GM23338 (cell line): Measurements from ENCODE around the gene MYCN. TPM values are rescaled to one million over a fixed set of nuclear protein-coding genes. Genes with fewer than 3 reads are reported as not detected.

Source experiments
- ATAC-seq: fragments of 200-7000 bp; cut with Tn5 transposase; 3 replicates; pipeline ENCODE4 v1.9.1; 2020
- DNase-seq: peaks from one replicate; pipeline ENCODE4 v3.0.0-alpha.2; 2015; ENCODE audit warnings: low spot score
- H2AFZ ChIP-seq: fragments of 200-600 bp; sonication (generic); 2 replicates; pipeline ENCODE4 v1.8.0; 2016; ENCODE audit warnings: antibody characterized with exemption, mild to moderate bottlenecking, moderate library complexity
- H3F3A ChIP-seq: fragments of 200-600 bp; sonication (generic); replicated peaks from 2 replicates; pipeline ENCODE4 v1.8.0; 2017; ENCODE audit warnings: antibody characterized with exemption, mixed run types, low read depth
- H3K27ac ChIP-seq: fragments of 200-600 bp; sonication (generic); 2 replicates; pipeline ENCODE4 v1.6.1; 2016; ENCODE audit warnings: low read depth
- H3K27me3 ChIP-seq: fragments of 200-600 bp; sonication (generic); 2 replicates; pipeline ENCODE4 v1.8.0; 2016; ENCODE audit warnings: mild to moderate bottlenecking, mixed run types, moderate library complexity; ENCODE audit not compliant: insufficient read depth
- H3K36me3 ChIP-seq: fragments of 200-600 bp; sonication (generic); 2 replicates; pipeline ENCODE4 v1.8.0; 2016; ENCODE audit warnings: mild to moderate bottlenecking; ENCODE audit not compliant: insufficient read depth
- H3K4me1 ChIP-seq: fragments of 200-600 bp; sonication (generic); 2 replicates; pipeline ENCODE4 v1.8.0; 2016; ENCODE audit warnings: mild to moderate bottlenecking, moderate library complexity; ENCODE audit not compliant: insufficient read depth
- H3K4me2 ChIP-seq: fragments of 200-600 bp; sonication (generic); 2 replicates; pipeline ENCODE4 v1.7.1; 2017; ENCODE audit warnings: mixed run types
- H3K4me3 ChIP-seq: fragments of 200-600 bp; sonication (generic); 2 replicates; pipeline ENCODE4 v1.6.1; 2016; ENCODE audit warnings: mixed run types
- H3K79me2 ChIP-seq: fragments of 200-600 bp; sonication (generic); replicated peaks from 2 replicates; pipeline ENCODE4 v1.8.0; 2017; ENCODE audit warnings: mild to moderate bottlenecking; ENCODE audit not compliant: insufficient read depth
- H3K9me2 ChIP-seq: fragments of 200-600 bp; sonication (generic); 2 replicates; pipeline ENCODE4 v1.8.0; 2017; ENCODE audit not compliant: insufficient read depth
- H4K20me1 ChIP-seq: fragments of 200-600 bp; sonication (generic); replicated peaks from 2 replicates; pipeline ENCODE4 v1.8.0; 2017; ENCODE audit warnings: mild to moderate bottlenecking; ENCODE audit not compliant: insufficient read depth
- H3K27ac Mint-ChIP-seq: 2 replicates; pipeline ENCODE4 v1.8.0; 2020; ENCODE audit warnings: inconsistent platforms, mild to moderate bottlenecking, moderate library complexity, mixed read lengths
- H3K27me3 Mint-ChIP-seq: 3 replicates; pipeline ENCODE4 v1.8.0; 2022; ENCODE audit warnings: low read depth, mild to moderate bottlenecking, moderate library complexity, mixed read lengths, inconsistent platforms; ENCODE audit not compliant: insufficient read depth, poor library complexity
- H3K36me3 Mint-ChIP-seq: 3 replicates; pipeline ENCODE4 v1.8.0; 2021; ENCODE audit warnings: low read depth, mild to moderate bottlenecking, inconsistent platforms, moderate library complexity, mixed read lengths
- H3K4me1 Mint-ChIP-seq: 3 replicates; pipeline ENCODE4 v1.8.0; 2020; ENCODE audit warnings: mild to moderate bottlenecking, inconsistent platforms, mixed read lengths
- H3K4me3 Mint-ChIP-seq: 3 replicates; pipeline ENCODE4 v1.8.0; 2021; ENCODE audit warnings: moderate library complexity, mild to moderate bottlenecking, inconsistent platforms, mixed read lengths
- H3K9me3 Mint-ChIP-seq: 3 replicates; pipeline ENCODE4 v1.8.0; 2020; ENCODE audit warnings: moderate library complexity, mild to moderate bottlenecking, inconsistent platforms, mixed read lengths
- CREB1 ChIP-seq: fragments of 250-450 bp; sonication (Bioruptor Pico); IDR thresholded peaks from 2 replicates; pipeline ENCODE4 v1.5.0; 2020; ENCODE audit warnings: low read depth, mild to moderate bottlenecking, moderate library complexity
- EZH2 ChIP-seq: fragments of 200-600 bp; sonication (generic); IDR thresholded peaks from one replicate; pipeline ENCODE4 v1.8.0; 2017; ENCODE audit warnings: antibody characterized with exemption, mild to moderate bottlenecking, low read depth; ENCODE audit not compliant: unreplicated experiment
- EZH2phosphoT487 ChIP-seq: fragments of 200-600 bp; sonication (generic); IDR thresholded peaks from one replicate; pipeline ENCODE4 v1.8.1; 2018; ENCODE audit warnings: antibody characterized with exemption; ENCODE audit not compliant: unreplicated experiment
- JUNB ChIP-seq: IDR thresholded peaks from one replicate; pipeline ENCODE4 v1.6.1; 2016; ENCODE audit warnings: antibody characterized with exemption; ENCODE audit not compliant: unreplicated experiment
- POLR2AphosphoS5 ChIP-seq: IDR thresholded peaks from 2 replicates; pipeline ENCODE4 v1.6.1; 2016; ENCODE audit warnings: antibody characterized with exemption, low read depth
- STAT1 ChIP-seq: IDR thresholded peaks from one replicate; pipeline ENCODE4 v1.6.1; 2016; ENCODE audit warnings: antibody characterized with exemption; ENCODE audit not compliant: unreplicated experiment
- ZNF114 ChIP-seq: fragments of 250-450 bp; sonication (Bioruptor Pico); IDR thresholded peaks from 2 replicates; pipeline ENCODE4 v1.5.0; 2020; ENCODE audit warnings: mild to moderate bottlenecking, moderate library complexity
- ZNF331 ChIP-seq: fragments of 250-450 bp; sonication (Bioruptor Pico); IDR thresholded peaks from 2 replicates; pipeline ENCODE4 v1.5.0; 2020; ENCODE audit warnings: low read depth, mild to moderate bottlenecking, moderate library complexity
- polyA plus RNA-seq: library from polyadenylated mRNA; unstranded; fragments of >200 nt; fragmentation: Nextera tagmentation; extraction: Ambion mirVana; gene quantifications from 2 replicates; pipeline ENCODE4 v1.2.1, GENCODE V29; 2016
- total RNA-seq: library from RNA; depleted of rRNA; stranded (reverse); fragments of >200 nt; shearing (Covaris generic); gene quantifications from 2 replicates; pipeline ENCODE4 v1.2.3, GENCODE V29; 2014
- TF ChIP-seq, protein P1 (sequence below): fragments of 250-450 bp; sonication (Bioruptor Pico); IDR thresholded peaks from 2 replicates; pipeline ENCODE4 v1.5.0; 2020; ENCODE audit warnings: mild to moderate bottlenecking, moderate library complexity
- TF ChIP-seq, protein P2 (sequence below): IDR thresholded peaks from one replicate; pipeline ENCODE4 v1.6.1; 2018; ENCODE audit warnings: antibody characterized with exemption; ENCODE audit not compliant: unreplicated experiment

The MYCN gene
- total and polyA plus RNA-seq, 2 experiments from 2014 or later: 50.8 to 145 TPM

DNA sequence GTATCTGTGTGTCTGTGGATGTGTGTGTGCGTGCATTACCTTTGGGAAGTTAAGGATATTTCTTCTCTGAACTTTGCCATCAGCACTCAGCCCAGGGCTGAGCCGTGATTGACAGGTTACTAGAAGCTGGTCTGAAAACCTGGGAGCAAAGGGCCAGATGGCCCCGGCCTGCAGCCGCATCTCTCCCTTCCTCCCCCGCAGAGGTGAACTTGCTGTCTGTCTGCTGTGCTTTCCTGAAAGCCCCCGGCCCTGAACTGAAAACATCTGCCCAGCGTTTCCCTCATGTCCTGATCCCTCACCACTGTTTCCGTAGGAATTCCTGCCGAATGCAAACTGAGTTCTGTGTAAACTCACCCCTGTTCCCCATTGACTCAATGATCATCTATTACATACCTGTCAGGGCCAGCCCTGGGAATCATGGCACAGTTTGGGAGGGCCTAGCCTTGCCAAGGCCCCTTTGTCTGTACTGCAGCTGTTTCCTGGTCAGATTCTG, 45.8 kb downstream of the MYCN start:
- Mint-ChIP-seq H3K4me3 (no peak overlapping the region), H3K36me3 (no peaks in the 10 kb centered on the region), H3K4me1 (peaks cover 41% of the 10 kb centered on the region), H3K27me3 (peaks cover 1% of the 10 kb centered on the region), H3K9me3 (no peaks in the 10 kb centered on the region; the same call in 2 of the 3 replicates), H3K27ac (no peak overlapping the region)
- Histone ChIP-seq H3K36me3 (no peaks in the 10 kb centered on the region), H3F3A (peaks cover 10% of the 10 kb centered on the region; the same call in 1 of the 2 replicates), H3K27ac (no peak overlapping the region), H3K9me2 (no peaks in the 10 kb centered on the region), H3K79me2 (no peaks in the 10 kb centered on the region), H3K27me3 (no peaks in the 10 kb centered on the region), H2AFZ (peak overlapping the region; percentile 56; the same call in 1 of the 2 replicates), H3K4me3 (no peak overlapping the region), H3K4me2 (no peak overlapping the region), H4K20me1 (no peaks in the 10 kb centered on the region), H3K4me1 (peaks cover 36% of the 10 kb centered on the region)
- ATAC-seq (no peak), DNase-seq (no peak)
- TF ChIP-seq STAT1: no peak
- TF ChIP-seq ZNF331 (CRISPR knock-in tag): no peak

DNA sequence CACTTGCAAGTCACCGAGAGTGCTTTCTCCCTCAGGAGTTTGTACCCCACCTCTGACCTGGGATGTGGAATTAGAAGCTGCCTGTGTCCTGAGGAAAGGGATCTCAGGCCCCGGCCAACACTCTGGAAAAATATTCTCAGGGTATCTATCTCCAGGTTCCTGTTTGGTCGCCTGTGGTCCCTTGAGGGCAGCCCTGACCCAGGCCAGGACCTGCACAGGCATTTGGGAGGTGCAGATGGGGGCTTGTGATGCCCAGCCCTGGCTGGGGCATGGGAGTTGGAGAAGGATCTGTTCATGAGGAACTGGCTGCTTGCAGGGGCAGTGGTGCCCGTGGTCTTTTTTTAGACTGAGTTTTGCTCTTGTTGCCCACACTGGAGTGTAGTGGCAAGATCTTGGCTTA, 46.3 kb downstream of the MYCN start:
- Histone ChIP-seq H3K4me2 (no peak overlapping the region), H3K4me1 (peaks cover 37% of the 10 kb centered on the region), H3K9me2 (no peaks in the 10 kb centered on the region), H3K4me3 (no peak overlapping the region), H3K27ac (no peak overlapping the region), H3K36me3 (no peaks in the 10 kb centered on the region), H4K20me1 (no peaks in the 10 kb centered on the region), H2AFZ (no peak overlapping the region; the same call in 1 of the 2 replicates), H3F3A (0 out of 2 replicates have a peak, but pooled peaks cover 4% of the 10 kb centered on the region), H3K27me3 (no peaks in the 10 kb centered on the region), H3K79me2 (no peaks in the 10 kb centered on the region)
- DNase-seq (no peak), ATAC-seq (no peak)
- Mint-ChIP-seq H3K27ac (no peak overlapping the region), H3K27me3 (no peaks in the 10 kb centered on the region), H3K4me3 (no peak overlapping the region), H3K36me3 (no peaks in the 10 kb centered on the region), H3K4me1 (peaks cover 43% of the 10 kb centered on the region), H3K9me3 (no peaks in the 10 kb centered on the region; the same call in 2 of the 3 replicates)
- TF ChIP-seq, protein P1, sequence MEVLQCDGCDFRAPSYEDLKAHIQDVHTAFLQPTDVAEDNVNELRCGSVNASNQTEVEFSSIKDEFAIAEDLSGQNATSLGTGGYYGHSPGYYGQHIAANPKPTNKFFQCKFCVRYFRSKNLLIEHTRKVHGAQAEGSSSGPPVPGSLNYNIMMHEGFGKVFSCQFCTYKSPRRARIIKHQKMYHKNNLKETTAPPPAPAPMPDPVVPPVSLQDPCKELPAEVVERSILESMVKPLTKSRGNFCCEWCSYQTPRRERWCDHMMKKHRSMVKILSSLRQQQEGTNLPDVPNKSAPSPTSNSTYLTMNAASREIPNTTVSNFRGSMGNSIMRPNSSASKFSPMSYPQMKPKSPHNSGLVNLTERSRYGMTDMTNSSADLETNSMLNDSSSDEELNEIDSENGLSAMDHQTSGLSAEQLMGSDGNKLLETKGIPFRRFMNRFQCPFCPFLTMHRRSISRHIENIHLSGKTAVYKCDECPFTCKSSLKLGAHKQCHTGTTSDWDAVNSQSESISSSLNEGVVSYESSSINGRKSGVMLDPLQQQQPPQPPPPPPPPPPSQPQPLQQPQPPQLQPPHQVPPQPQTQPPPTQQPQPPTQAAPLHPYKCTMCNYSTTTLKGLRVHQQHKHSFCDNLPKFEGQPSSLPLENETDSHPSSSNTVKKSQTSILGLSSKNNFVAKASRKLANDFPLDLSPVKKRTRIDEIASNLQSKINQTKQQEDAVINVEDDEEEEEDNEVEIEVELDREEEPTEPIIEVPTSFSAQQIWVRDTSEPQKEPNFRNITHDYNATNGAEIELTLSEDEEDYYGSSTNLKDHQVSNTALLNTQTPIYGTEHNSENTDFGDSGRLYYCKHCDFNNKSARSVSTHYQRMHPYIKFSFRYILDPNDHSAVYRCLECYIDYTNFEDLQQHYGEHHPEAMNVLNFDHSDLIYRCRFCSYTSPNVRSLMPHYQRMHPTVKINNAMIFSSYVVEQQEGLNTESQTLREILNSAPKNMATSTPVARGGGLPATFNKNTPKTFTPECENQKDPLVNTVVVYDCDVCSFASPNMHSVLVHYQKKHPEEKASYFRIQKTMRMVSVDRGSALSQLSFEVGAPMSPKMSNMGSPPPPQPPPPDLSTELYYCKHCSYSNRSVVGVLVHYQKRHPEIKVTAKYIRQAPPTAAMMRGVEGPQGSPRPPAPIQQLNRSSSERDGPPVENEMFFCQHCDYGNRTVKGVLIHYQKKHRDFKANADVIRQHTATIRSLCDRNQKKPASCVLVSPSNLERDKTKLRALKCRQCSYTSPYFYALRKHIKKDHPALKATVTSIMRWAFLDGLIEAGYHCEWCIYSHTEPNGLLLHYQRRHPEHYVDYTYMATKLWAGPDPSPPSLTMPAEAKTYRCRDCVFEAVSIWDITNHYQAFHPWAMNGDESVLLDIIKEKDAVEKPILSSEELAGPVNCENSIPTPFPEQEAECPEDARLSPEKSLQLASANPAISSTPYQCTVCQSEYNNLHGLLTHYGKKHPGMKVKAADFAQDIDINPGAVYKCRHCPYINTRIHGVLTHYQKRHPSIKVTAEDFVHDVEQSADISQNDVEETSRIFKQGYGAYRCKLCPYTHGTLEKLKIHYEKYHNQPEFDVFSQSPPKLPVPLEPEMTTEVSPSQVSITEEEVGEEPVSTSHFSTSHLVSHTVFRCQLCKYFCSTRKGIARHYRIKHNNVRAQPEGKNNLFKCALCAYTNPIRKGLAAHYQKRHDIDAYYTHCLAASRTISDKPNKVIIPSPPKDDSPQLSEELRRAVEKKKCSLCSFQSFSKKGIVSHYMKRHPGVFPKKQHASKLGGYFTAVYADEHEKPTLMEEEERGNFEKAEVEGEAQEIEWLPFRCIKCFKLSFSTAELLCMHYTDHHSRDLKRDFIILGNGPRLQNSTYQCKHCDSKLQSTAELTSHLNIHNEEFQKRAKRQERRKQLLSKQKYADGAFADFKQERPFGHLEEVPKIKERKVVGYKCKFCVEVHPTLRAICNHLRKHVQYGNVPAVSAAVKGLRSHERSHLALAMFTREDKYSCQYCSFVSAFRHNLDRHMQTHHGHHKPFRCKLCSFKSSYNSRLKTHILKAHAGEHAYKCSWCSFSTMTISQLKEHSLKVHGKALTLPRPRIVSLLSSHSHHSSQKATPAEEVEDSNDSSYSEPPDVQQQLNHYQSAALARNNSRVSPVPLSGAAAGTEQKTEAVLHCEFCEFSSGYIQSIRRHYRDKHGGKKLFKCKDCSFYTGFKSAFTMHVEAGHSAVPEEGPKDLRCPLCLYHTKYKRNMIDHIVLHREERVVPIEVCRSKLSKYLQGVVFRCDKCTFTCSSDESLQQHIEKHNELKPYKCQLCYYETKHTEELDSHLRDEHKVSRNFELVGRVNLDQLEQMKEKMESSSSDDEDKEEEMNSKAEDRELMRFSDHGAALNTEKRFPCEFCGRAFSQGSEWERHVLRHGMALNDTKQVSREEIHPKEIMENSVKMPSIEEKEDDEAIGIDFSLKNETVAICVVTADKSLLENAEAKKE: no peak
- no peak for TF ChIP-seq CREB1 (CRISPR knock-in tag)
- no peak for TF ChIP-seq EZH2phosphoT487
- TF ChIP-seq ZNF114 (CRISPR knock-in tag): no peak
- no peak for TF ChIP-seq STAT1
- TF ChIP-seq EZH2: no peak
- TF ChIP-seq JUNB: no peak
- TF ChIP-seq, protein P2, sequence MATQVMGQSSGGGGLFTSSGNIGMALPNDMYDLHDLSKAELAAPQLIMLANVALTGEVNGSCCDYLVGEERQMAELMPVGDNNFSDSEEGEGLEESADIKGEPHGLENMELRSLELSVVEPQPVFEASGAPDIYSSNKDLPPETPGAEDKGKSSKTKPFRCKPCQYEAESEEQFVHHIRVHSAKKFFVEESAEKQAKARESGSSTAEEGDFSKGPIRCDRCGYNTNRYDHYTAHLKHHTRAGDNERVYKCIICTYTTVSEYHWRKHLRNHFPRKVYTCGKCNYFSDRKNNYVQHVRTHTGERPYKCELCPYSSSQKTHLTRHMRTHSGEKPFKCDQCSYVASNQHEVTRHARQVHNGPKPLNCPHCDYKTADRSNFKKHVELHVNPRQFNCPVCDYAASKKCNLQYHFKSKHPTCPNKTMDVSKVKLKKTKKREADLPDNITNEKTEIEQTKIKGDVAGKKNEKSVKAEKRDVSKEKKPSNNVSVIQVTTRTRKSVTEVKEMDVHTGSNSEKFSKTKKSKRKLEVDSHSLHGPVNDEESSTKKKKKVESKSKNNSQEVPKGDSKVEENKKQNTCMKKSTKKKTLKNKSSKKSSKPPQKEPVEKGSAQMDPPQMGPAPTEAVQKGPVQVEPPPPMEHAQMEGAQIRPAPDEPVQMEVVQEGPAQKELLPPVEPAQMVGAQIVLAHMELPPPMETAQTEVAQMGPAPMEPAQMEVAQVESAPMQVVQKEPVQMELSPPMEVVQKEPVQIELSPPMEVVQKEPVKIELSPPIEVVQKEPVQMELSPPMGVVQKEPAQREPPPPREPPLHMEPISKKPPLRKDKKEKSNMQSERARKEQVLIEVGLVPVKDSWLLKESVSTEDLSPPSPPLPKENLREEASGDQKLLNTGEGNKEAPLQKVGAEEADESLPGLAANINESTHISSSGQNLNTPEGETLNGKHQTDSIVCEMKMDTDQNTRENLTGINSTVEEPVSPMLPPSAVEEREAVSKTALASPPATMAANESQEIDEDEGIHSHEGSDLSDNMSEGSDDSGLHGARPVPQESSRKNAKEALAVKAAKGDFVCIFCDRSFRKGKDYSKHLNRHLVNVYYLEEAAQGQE: no peak
- no peak for TF ChIP-seq POLR2AphosphoS5
- TF ChIP-seq ZNF331 (CRISPR knock-in tag): no peak
